ENCODE measurements around the gene ADAMTS10. TPM values are rescaled to one million over a fixed set of nuclear protein-coding genes. Genes with fewer than 3 reads are reported as not detected.

The ADAMTS10 gene
- total RNA-seq, 1 experiment from 2014 or later = 10.2 TPM

- H3K4me2 ChIP-seq (ENCODE audit: low read length) = no peak overlapping the region
- BruUV-seq (replicated peaks) = no TSS peak
- no peak for DNase-seq (ENCODE audit: low read depth, low spot score)
- intact Hi-C loops (cut with micrococcal nuclease) = no loop called here
- H3K27me3 ChIP-seq (ENCODE audit: insufficient read depth, low read length) = no peaks in the 10 kb centered on the region
- TF ChIP-seq SIN3A (IDR thresholded peaks at IDR 0.05; ENCODE audit: low read depth) (no peak), JUND (IDR thresholded peaks at IDR 0.05) (no peak), ELF1 (IDR thresholded peaks at IDR 0.05; ENCODE audit: borderline replicate concordance, low read depth) (no peak), RAD21 (IDR thresholded peaks at IDR 0.05; ENCODE audit: low read depth) (no peak), CEBPB (IDR thresholded peaks at IDR 0.05; ENCODE audit: low read depth) (no peak), EZH2phosphoT487 (IDR thresholded peaks at IDR 0.05; ENCODE audit: borderline replicate concordance) (no peak), YY1 (IDR thresholded peaks at IDR 0.05; ENCODE audit: extremely low read depth, insufficient replicate concordance, low read depth, low read length) (no peak), POLR2A (IDR thresholded peaks at IDR 0.05; ENCODE audit: borderline replicate concordance, extremely low read depth, insufficient read depth, insufficient read length) (no peak), CBX3 (IDR thresholded peaks at IDR 0.05; ENCODE audit: low read depth) (no peak), POLR2AphosphoS5 (IDR thresholded peaks at IDR 0.05; ENCODE audit: low read depth, low read length) (no peak), CTCF (IDR thresholded peaks at IDR 0.05 in 2 of 3, conservative IDR thresholded peaks at IDR 0.05 in 1 of 3; ENCODE audit: borderline replicate concordance in 1 of 3, insufficient read depth in 1 of 3, low read depth in 2 of 3, low read length in 2 of 3) (no peak), SRF (IDR thresholded peaks at IDR 0.05; ENCODE audit: low read depth) (no peak), EGR1 (IDR thresholded peaks at IDR 0.05; ENCODE audit: low read depth) (no peak), ATF3 (IDR thresholded peaks at IDR 0.05) (no peak), EZH2 (IDR thresholded peaks at IDR 0.05) (no peak)
- H3K9ac ChIP-seq (ENCODE audit: low read length) = no peak overlapping the region
- no peaks in the 10 kb centered on the region for H3K9me3 ChIP-seq (ENCODE audit: control insufficient read depth in 1 of 2, insufficient read depth in 1 of 2, low read depth in 1 of 2, low read length in 2 of 2)
- H3K9me2 ChIP-seq (ENCODE audit: insufficient read depth) = no peaks in the 10 kb centered on the region
- H4K20me1 ChIP-seq (ENCODE audit: insufficient read depth) = no peaks in the 10 kb centered on the region
- ATAC-seq = no peak
- no peak overlapping the region for H2AFZ ChIP-seq (ENCODE audit: low read depth, low read length, poor library complexity, severe bottlenecking)
- ChIA-PET CTCF (no interaction called here), POLR2A (no interaction called here), RAD21 (ENCODE audit: low non-redundant PET in 1 of 2, low total read pairs in 2 of 2, uncharacterized antibody in 2 of 2, unreplicated experiment in 2 of 2) (no interaction called here)
- no peak overlapping the region for H3K4me3 ChIP-seq (replicated peaks in 1 of 2; ENCODE audit: low read depth in 1 of 2, low read length in 2 of 2)
- no peak overlapping the region for H3K27ac ChIP-seq (ENCODE audit: low read depth, low read length)
- no peaks in the 10 kb centered on the region for H3K36me3 ChIP-seq (ENCODE audit: control insufficient read depth in 1 of 2, insufficient read depth in 2 of 2, low read length in 2 of 2)
- no peaks in the 10 kb centered on the region for H3K4me1 ChIP-seq (ENCODE audit: control insufficient read depth in 1 of 2, insufficient read depth in 2 of 2, low read length in 2 of 2)
- no peaks in the 10 kb centered on the region for H3K79me2 ChIP-seq (ENCODE audit: insufficient read depth, low read length)
These were observed 49.3 kb downstream of the ADAMTS10 start for GRCh38 chr19:8561075-8561764.
